ENCODE data around the gene PEDS1. TPM values are rescaled to one million over a fixed set of nuclear protein-coding genes. Genes with fewer than 3 reads are reported as not detected.
A peak's percentile ranks its signal among the peaks of the same experiment; 100 is the strongest.

The PEDS1 gene
- total RNA-seq, 1 donor from 2014 or later: 31.0 TPM

DNA sequence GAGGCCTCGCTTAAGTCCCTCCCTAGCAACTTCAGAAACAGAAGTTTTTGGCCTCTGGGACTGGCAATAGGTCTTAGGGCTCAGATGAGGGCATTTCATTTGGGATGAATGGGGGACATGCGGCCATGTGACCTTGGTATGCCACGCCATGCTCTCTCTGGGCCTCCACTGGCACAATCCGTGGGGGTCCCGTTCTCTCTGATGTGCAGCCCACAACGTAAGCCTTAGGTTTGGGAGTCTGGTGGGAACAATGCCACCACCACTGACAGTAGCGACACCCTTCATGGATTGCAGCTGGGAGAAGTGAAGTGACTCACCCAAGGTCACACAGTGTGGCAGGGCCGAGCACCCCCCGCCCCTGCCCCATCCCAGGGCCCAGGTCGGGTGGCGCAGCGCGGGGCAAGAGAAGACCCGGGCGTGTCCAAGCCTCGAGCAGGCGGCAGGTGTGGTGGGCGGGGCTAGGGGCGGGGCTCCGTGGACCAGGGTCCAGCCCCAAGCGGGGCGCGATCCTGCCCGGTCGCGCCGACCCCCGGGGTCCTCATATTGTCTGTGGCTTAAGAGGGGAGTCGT is 36.2 kb upstream of the PEDS1 start:
- peak; percentile 42 for DNase-seq (ENCODE audit: low spot score, unreplicated experiment)
- Mint-ChIP-seq H3K27ac (no peak overlapping the region), H3K27me3 (peaks cover 27% of the 10 kb centered on the region), H3K4me3 (ENCODE audit: low read depth) (peak overlapping the region; percentile 31), H3K4me1 (ENCODE audit: low read depth) (peaks cover 16% of the 10 kb centered on the region), H3K9me3 (ENCODE audit: low read depth) (no peaks in the 10 kb centered on the region), H3K36me3 (ENCODE audit: insufficient read depth) (no peaks in the 10 kb centered on the region)
- TF ChIP-seq, protein P1, sequence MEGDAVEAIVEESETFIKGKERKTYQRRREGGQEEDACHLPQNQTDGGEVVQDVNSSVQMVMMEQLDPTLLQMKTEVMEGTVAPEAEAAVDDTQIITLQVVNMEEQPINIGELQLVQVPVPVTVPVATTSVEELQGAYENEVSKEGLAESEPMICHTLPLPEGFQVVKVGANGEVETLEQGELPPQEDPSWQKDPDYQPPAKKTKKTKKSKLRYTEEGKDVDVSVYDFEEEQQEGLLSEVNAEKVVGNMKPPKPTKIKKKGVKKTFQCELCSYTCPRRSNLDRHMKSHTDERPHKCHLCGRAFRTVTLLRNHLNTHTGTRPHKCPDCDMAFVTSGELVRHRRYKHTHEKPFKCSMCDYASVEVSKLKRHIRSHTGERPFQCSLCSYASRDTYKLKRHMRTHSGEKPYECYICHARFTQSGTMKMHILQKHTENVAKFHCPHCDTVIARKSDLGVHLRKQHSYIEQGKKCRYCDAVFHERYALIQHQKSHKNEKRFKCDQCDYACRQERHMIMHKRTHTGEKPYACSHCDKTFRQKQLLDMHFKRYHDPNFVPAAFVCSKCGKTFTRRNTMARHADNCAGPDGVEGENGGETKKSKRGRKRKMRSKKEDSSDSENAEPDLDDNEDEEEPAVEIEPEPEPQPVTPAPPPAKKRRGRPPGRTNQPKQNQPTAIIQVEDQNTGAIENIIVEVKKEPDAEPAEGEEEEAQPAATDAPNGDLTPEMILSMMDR (IDR thresholded peaks at IDR 0.05; ENCODE audit: unreplicated experiment): no peak

DNA sequence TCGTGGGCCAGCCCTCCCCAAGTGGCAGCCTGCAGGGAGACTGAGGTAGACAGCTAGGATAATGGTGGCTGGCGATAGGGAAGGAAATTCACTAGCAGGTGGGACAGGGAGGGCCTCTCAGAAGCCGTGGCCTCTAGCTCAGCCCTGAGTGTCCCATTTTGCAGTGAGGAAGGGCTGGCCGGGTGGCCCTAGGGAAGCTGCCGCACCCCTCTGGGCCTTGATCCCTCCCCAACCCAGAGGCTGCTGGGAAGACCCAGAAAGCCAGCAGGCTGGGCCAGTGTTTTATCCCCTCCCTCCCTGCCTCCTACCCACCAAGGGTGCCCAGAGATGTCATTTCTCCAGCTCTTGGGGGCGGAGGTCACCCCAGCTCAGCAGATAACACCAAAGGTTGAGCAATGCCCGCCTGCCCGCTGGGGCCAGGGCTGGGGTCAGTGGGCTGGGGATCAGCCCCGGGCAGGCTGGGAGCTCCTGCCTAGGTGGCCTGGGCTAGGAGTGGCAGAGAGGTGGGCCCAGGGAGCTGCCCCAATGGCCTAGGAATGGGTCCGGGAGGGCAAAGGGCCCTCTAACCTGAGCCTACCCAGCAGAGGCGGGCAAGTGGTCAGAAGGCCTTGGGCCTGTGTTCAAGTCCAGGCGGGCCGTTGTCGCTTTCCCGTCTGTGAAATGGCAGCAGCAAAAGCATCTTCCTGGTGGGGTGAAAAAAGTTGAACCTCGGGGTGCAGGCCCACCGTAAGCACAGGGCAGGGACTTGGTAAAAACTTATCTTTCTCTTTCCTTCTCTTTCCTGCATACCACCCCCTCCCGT is 35.6 kb upstream of the PEDS1 start:
- Mint-ChIP-seq H3K36me3 (ENCODE audit: insufficient read depth) (no peaks in the 10 kb centered on the region), H3K27me3 (peaks cover 23% of the 10 kb centered on the region), H3K9me3 (ENCODE audit: low read depth) (no peaks in the 10 kb centered on the region), H3K4me3 (ENCODE audit: low read depth) (peak overlapping the region; percentile 29), H3K27ac (no peak overlapping the region), H3K4me1 (ENCODE audit: low read depth) (peaks cover 16% of the 10 kb centered on the region)
- no peak for DNase-seq (ENCODE audit: low spot score, unreplicated experiment)
- TF ChIP-seq, protein P1 (IDR thresholded peaks at IDR 0.05; ENCODE audit: unreplicated experiment): no peak

DNA sequence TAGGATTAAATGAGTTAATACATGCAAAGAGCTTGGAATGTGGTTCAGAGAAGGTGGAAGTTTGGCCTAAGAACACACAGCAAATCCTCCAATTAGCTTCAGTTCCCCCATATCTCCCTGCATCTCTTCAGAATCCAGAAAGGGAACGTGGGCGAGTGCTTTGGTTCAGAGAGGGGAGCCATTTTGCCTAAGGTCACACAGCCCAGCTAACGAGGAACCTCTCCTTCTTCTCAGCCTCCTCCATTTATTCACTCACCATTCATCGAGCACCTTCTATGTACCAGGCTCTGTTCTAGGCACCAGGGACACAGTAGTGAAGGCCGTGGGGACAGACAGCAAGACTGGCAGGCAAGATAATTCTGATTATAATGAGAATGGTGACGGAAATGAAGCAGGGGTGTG is 34.8 kb upstream of the PEDS1 start:
- H3K36me3 Mint-ChIP-seq (ENCODE audit: insufficient read depth): no peaks in the 10 kb centered on the region
- no peak overlapping the region for H3K4me3 Mint-ChIP-seq (ENCODE audit: low read depth)
- no peak for DNase-seq (ENCODE audit: low spot score, unreplicated experiment)
- H3K27ac Mint-ChIP-seq: no peak overlapping the region
- H3K9me3 Mint-ChIP-seq (ENCODE audit: low read depth): no peaks in the 10 kb centered on the region
- TF ChIP-seq, protein P1 (IDR thresholded peaks at IDR 0.05; ENCODE audit: unreplicated experiment): no peak
- H3K4me1 Mint-ChIP-seq (ENCODE audit: low read depth): peaks cover 11% of the 10 kb centered on the region
- peaks cover 23% of the 10 kb centered on the region for H3K27me3 Mint-ChIP-seq

DNA sequence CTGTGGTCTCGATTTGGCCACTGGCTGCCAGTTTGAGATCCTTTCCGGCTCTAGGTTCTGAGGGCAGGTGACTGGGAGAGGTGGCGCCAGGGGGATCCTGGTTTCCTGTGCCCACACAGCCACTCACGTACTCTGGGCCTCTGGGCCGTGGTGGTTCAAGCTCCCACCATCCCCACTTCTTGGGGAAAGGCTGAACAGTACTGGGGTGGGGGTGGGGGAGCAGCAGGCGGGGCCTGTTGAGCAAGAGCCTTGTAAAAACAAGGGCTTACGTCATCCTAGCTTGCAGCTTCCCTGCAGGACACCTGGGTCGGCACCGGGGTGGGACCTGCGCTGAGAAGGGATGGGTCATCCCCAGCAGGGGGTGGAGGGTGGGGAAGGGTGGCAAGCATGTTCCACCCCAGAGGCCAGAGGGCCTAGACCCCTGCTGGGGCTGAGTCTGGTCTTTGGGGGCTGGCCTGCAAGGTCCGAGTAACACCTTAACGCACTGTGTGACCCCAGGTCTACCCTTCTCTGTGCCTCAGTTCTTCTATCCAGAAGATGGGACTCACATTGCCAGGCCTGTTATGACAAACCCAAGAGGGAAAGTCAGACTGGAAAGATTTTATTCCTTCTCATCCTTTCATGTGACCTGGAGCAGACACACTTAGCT is 34.0 kb upstream of the PEDS1 start:
- Mint-ChIP-seq H3K27ac (no peak overlapping the region), H3K27me3 (peaks cover 23% of the 10 kb centered on the region), H3K4me3 (ENCODE audit: low read depth) (no peak overlapping the region), H3K9me3 (ENCODE audit: low read depth) (no peaks in the 10 kb centered on the region), H3K36me3 (ENCODE audit: insufficient read depth) (no peaks in the 10 kb centered on the region), H3K4me1 (ENCODE audit: low read depth) (peaks cover 4% of the 10 kb centered on the region)
- TF ChIP-seq, protein P1 (IDR thresholded peaks at IDR 0.05; ENCODE audit: unreplicated experiment): no peak
- no peak for DNase-seq (ENCODE audit: low spot score, unreplicated experiment)

DNA sequence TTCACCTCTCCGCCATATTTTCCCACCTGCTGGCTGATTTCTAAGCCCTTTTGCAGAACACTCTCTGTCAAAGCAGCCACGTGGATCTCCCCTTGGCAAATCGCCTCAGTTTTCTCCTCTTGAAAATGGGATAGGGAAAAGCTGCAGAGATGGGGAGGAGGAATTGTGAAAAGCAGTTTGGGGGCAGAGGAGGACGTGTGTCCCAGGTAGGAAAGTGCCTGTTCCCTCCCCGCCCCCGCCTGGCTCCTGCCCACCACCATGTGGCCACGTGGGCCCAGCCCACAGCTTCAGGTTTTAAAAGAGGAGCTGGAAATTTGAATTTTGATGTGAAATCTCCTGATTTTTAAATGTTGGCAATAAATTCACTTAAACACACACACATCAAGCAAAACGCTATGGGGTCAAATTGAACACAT is 33.5 kb upstream of the PEDS1 start:
- no peak for DNase-seq (ENCODE audit: low spot score, unreplicated experiment)
- TF ChIP-seq, protein P1 (IDR thresholded peaks at IDR 0.05; ENCODE audit: unreplicated experiment): no peak
- Mint-ChIP-seq H3K27me3 (peaks cover 23% of the 10 kb centered on the region), H3K4me1 (ENCODE audit: low read depth) (no peaks in the 10 kb centered on the region), H3K9me3 (ENCODE audit: low read depth) (no peaks in the 10 kb centered on the region), H3K4me3 (ENCODE audit: low read depth) (no peak overlapping the region), H3K27ac (no peak overlapping the region), H3K36me3 (ENCODE audit: insufficient read depth) (no peaks in the 10 kb centered on the region)
